GM12892 (cell line): Measurements from ENCODE around the gene SYT2.
"Not testable (repeated sequence)": the region's sequence is repeated elsewhere in the genome, so short reads cannot be mapped to it uniquely, and the experiment has no call there.

ENCODE experiments used
- POLR2A ChIP-seq: IDR thresholded peaks from 2 replicates; pipeline ENCODE4 v1.6.1; 2011; ENCODE audit warnings: low read depth, low read length, control low read depth
- POLR2AphosphoS5 ChIP-seq: IDR thresholded peaks from 2 replicates; pipeline ENCODE4 v1.6.1; 2011; ENCODE audit warnings: low read depth, low read length, control low read depth
- TAF1 ChIP-seq: IDR thresholded peaks from 2 replicates; pipeline ENCODE4 v1.6.1; 2011; ENCODE audit warnings: low read depth, mild to moderate bottlenecking, control low read depth, low read length, borderline replicate concordance

GRCh38 chr1:202714202-202714601, 3.9 kb upstream of the SYT2 start:
- not testable (repeated sequence) for TF ChIP-seq TAF1, POLR2A, POLR2AphosphoS5
